NCI-H1417 (cell line): ENCODE results near the gene ENOX2.

Source experiments
- DNase-seq, 3 experiments: peaks; one replicate each; lab custom pipeline; 2025; lab: John Stamatoyannopoulos, UW

ENOX2 gene

GRCh38 chrX:130702867-130703707 lies 199.9 kb downstream of the ENOX2 start:
- DNase-seq: no peak

GRCh38 chrX:130700629-130701028 lies 202.4 kb downstream of the ENOX2 start:
- DNase-seq: no peak

DNA sequence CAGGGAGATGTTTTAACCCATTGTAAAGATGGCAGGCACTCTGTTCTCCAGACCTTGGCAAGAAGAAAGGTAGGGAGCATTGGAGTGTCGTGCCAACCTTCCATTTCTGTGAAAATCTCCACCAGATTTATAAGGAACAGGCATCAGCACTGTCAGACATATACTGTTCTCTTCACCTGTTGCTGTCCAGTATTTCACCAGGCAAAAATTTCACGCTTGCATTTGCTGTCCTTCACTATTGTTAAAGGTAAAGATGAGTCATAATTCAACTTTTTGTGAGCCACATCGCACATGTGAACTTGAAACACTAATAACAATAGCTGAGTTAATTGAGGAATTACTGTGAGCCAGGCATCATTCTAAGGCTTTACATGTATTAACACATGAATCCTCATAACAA lies 203.4 kb downstream of the ENOX2 start:
- DNase-seq: no peak

- no peak for DNase-seq
Observed at GRCh38 chrX:130696542-130696941, 206.5 kb downstream of the ENOX2 start.

DNA sequence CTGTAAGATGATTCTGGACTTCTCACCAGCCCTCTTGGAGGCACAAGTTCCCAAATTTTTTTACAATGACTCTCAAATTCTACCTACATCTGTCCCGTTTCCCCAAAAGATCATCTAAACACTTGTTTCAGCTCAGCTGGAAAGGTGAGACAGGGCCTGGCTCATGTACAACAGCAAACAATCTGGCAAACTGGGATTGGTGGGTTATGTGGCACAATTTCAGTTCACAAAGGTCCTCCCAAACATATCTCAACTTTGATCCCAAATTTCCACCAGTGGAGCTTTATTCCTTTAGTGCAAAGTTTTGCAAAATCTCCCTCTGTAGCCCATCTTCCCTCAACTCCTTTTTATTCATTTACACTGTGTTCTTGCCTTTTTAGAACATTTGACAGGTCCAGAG lies 207.1 kb downstream of the ENOX2 start:
- no peak for DNase-seq

GRCh38 chrX:130694983-130695382 lies 208.0 kb downstream of the ENOX2 start:
- DNase-seq: no peak

- peak in 1 of 3 experiments; percentile 27 for DNase-seq
Observed at GRCh38 chrX:130691576-130691975, 211.4 kb downstream of the ENOX2 start.

- DNase-seq: no peak
Observed at GRCh38 chrX:130688360-130688759, 214.6 kb downstream of the ENOX2 start.

- DNase-seq: no peak
Observed at GRCh38 chrX:130682990-130683389, 220.0 kb downstream of the ENOX2 start.

- DNase-seq: no peak
Observed at GRCh38 chrX:130680164-130681035, 222.6 kb downstream of the ENOX2 start.

DNA sequence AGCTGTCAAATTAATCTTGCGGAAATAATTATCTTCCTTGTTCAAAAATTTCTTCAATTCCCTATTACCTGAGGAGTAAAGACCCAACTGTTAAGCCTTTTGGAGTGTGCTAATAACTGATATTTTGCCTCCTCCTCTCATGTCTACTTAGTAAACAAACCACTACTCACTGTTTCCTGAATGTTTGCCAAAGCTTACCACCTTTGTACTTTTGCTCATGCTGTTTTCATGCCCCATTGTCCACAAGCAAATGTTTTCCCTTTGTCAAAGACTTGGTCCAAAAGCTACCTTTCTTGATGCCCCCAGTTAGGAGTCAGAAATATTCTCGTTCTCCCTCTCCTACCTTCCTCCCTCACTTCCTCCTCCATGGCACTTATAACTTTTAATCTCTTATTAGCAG lies 226.1 kb downstream of the ENOX2 start:
- peak in 2 of 3 experiments; percentile 8 to 71 for DNase-seq

DNA sequence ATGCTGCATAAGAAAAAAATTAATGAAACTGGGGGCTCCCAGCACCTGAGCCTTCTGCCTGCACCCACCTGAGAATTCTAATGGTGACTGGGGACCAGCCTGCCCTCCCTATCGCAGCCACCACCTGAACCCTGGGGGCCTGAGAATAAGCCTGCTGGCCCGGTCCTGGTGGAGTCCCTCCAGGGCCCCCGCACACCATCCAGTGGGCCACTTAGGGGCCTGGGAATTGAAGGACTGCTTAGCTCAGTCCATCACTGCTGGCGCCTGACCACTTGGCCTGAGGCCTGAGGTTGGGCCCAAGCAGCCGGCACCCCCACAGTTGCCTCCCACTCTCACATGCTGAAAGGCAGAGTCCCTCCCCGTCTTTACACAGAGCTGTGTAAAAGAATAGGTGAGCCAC lies 230.8 kb downstream of the ENOX2 start:
- no peak for DNase-seq

DNA sequence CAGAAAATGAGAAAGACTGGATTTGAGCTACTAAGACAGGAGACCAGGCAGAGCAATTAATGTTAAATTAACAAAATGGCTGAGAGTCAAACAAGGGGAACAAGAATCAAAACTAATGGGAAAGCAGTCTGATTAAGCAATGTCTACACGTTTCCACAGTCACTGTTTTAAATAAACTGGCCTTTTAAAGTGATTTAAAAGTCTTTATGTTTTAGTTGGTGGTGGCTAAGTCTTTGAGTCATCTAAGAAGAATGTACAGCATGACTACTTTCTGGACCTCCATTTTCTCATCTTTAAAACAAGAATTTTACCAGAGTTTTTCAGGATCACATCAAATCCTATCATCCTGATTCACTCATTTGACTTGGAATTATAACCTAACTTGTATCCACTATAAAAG lies 233.8 kb downstream of the ENOX2 start:
- DNase-seq: no peak

DNA sequence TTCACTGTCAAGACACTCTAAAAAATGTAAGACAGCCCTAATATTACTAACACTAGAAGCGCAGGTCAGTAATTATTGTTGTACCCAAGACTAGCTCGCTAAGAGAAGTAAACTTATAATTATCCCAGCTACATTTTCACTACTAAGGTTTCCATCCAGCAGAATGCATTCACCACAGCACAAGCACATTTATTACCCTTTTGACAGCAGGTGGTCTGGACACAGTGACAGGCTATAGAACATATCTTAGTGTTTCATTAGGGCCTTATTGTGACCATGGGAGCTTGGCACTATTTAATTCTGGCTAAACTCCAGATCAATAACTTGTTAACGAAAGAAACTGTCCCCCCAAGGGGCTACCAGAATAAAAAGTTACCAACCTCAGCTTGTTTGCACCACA lies 237.7 kb downstream of the ENOX2 start:
- peak in 1 of 3 experiments; percentile 40 for DNase-seq

- DNase-seq: no peak
Observed at GRCh38 chrX:130658310-130658709, 244.7 kb downstream of the ENOX2 start.

- DNase-seq: no peak
Observed at GRCh38 chrX:130654409-130654950, 248.5 kb downstream of the ENOX2 start.

DNA sequence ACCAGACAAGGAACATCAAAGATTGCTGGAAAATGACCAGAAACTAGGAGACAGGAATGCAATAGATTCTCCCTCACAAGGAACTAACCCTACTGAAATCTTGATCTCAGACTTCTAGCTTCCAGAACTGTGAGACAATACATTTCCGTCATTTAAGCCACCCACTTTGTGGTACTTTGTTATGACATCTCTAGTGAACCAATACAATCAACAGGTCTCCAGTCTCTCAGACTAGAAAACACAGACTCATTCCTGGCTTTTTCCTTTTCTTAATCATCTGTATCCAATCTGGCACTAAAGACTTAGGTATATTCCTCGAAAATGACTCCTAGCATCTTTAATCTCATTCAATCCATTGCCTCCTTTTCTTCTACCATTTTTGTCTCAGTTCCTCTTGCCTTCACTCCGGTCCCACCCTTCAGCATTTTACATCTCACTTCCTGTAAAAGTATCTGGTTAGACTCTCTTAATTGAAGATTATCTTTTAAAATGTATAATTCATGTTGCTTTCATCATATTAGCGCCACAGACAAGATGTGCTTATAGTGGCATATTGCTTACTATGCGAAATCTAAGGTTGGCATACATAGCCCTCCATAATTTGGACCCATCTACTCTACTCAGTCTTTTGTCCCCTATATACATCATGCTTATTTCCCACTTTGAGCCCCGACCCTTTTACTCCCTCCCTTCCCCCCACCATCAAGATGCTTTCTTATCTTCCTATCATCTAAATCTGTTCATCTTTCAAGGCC lies 250.0 kb downstream of the ENOX2 start:
- DNase-seq: no peak

GRCh38 chrX:130649738-130650137 lies 253.3 kb downstream of the ENOX2 start:
- DNase-seq: no peak

- DNase-seq: no peak
Observed at GRCh38 chrX:130647468-130647867, 255.5 kb downstream of the ENOX2 start.

- no peak for DNase-seq
Observed at GRCh38 chrX:130645955-130646583, 256.9 kb downstream of the ENOX2 start.

GRCh38 chrX:130637591-130637990 lies 265.4 kb downstream of the ENOX2 start:
- DNase-seq: no peak

- no peak for DNase-seq
Observed at GRCh38 chrX:130636277-130636676, 266.7 kb downstream of the ENOX2 start.
